HepG2 (cell line): ENCODE data around the gene PLXNA1. TPM values are rescaled to one million over a fixed set of nuclear protein-coding genes. Genes with fewer than 3 reads are reported as not detected.

Experiments used
- ADNP ChIP-seq: sonication (generic); formaldehyde crosslinking; IDR thresholded peaks from 2 replicates; pipeline ENCODE4 v1.4.0; 2020; ENCODE audit warnings: missing genetic modification reagents
- GABPA ChIP-seq, 2 experiments: IDR thresholded peaks; 2 replicates each; pipeline ENCODE4 v1.6.1; 2011 to 2016; ENCODE audit warnings: low read depth in 2 of 2, low read length in 1 of 2, missing biosample characterization in 1 of 2, missing genetic modification characterization in 1 of 2
- GZF1 ChIP-seq: sonication (generic); formaldehyde crosslinking; IDR thresholded peaks from 2 replicates; pipeline ENCODE4 v1.5.1; 2020; ENCODE audit warnings: mild to moderate bottlenecking, missing genetic modification reagents
- HDAC2 ChIP-seq: sonication (generic); formaldehyde crosslinking; IDR thresholded peaks from 2 replicates; pipeline ENCODE4 v1.4.0; 2020; ENCODE audit warnings: missing genetic modification reagents
- HMG20A ChIP-seq: IDR thresholded peaks from 2 replicates; pipeline ENCODE4 v1.6.1; 2016; ENCODE audit warnings: borderline replicate concordance
- HNRNPUL1 ChIP-seq: fragments of 200-400 bp; formaldehyde crosslinking; IDR thresholded peaks from 2 replicates; pipeline ENCODE4 v1.6.1; 2017; ENCODE audit warnings: low read depth, mild to moderate bottlenecking, low read length, moderate library complexity
- HOXA9 ChIP-seq: sonication (generic); formaldehyde crosslinking; IDR thresholded peaks from 2 replicates; pipeline ENCODE4 v1.8.1; 2022; ENCODE audit warnings: missing genetic modification reagents, mild to moderate bottlenecking, moderate library complexity, borderline replicate concordance
- MBD4 ChIP-seq: IDR thresholded peaks from 2 replicates; pipeline ENCODE4 v1.6.1; 2012; ENCODE audit warnings: low read length, inconsistent platforms, borderline replicate concordance
- MLLT10 ChIP-seq: sonication (generic); formaldehyde crosslinking; IDR thresholded peaks from 2 replicates; pipeline ENCODE4 v1.4.0; 2020; ENCODE audit warnings: missing genetic modification reagents
- RFXAP ChIP-seq: sonication (generic); formaldehyde crosslinking; IDR thresholded peaks from 2 replicates; pipeline ENCODE4 v1.4.0; 2020; ENCODE audit warnings: missing genetic modification reagents, borderline replicate concordance
- SP1 ChIP-seq, 2 experiments: fragments of 450-650 bp in 1 of 2; sonication (generic) in 1 of 2; formaldehyde crosslinking in 1 of 2; IDR thresholded peaks; 2 replicates each; pipeline versions ENCODE4 v1.4.0 to v1.6.1; 2016 to 2020; ENCODE audit warnings: missing genetic modification reagents in 1 of 2
- SP5 ChIP-seq: IDR thresholded peaks from 2 replicates; pipeline ENCODE4 v1.6.1; 2016; ENCODE audit warnings: low read depth, borderline replicate concordance
- SRF ChIP-seq: IDR thresholded peaks from 2 replicates; pipeline ENCODE4 v1.6.1; 2011; ENCODE audit warnings: mild to moderate bottlenecking, low read depth, low read length, moderate library complexity
- TMF1 ChIP-seq: sonication (generic); formaldehyde crosslinking; IDR thresholded peaks from 2 replicates; pipeline ENCODE4 v1.8.1; 2022; ENCODE audit warnings: low read depth, missing genetic modification reagents
- ZNF260 ChIP-seq: sonication (generic); formaldehyde crosslinking; IDR thresholded peaks from 2 replicates; pipeline ENCODE4 v1.4.0; 2020; ENCODE audit warnings: missing genetic modification reagents, low read depth, mild to moderate bottlenecking, borderline replicate concordance
- ZNF33A ChIP-seq: sonication (generic); formaldehyde crosslinking; IDR thresholded peaks from 2 replicates; pipeline ENCODE4 v1.5.1; 2020; ENCODE audit warnings: missing genetic modification reagents, mild to moderate bottlenecking, moderate library complexity, borderline replicate concordance
- ZNF598 ChIP-seq: sonication (generic); formaldehyde crosslinking; IDR thresholded peaks from 2 replicates; pipeline ENCODE4 v1.5.1; 2020; ENCODE audit warnings: mild to moderate bottlenecking, missing genetic modification reagents, borderline replicate concordance
- ZNF709 ChIP-seq: sonication (generic); formaldehyde crosslinking; IDR thresholded peaks from 2 replicates; pipeline ENCODE4 v1.5.0; 2020; ENCODE audit warnings: mild to moderate bottlenecking, missing genetic modification reagents
- polyA plus RNA-seq, 8 experiments: library from polyadenylated mRNA; depleted of rRNA in 3 of 8; stranded (reverse) in 7 of 8; unstranded in 1 of 8; fragments of >200 nt; fragmentation: Illumina TruSeq in 4 of 8; extraction: Trizol in 4 of 8; gene quantifications; 2 replicates each; pipeline versions ENCODE4 v1.2.1 to v1.2.3, GENCODE V29; 2011 to 2016; ENCODE audit warnings: low read depth in 4 of 8, missing spikeins in 1 of 8, mixed read lengths in 1 of 8; ENCODE audit not compliant: insufficient read depth in 1 of 8
- total RNA-seq, 5 experiments: library from RNA; depleted of rRNA; stranded (reverse); fragments of >200 nt; fragmentation: Illumina TruSeq; extraction: Trizol; gene quantifications; 2 replicates each; pipeline ENCODE4 v1.2.3, GENCODE V29; 2016; ENCODE audit warnings: low read depth in 1 of 5
- TF ChIP-seq, protein P1 (sequence below): sonication (generic); formaldehyde crosslinking; IDR thresholded peaks from 2 replicates; pipeline ENCODE4 v1.4.0; 2020; ENCODE audit warnings: missing genetic modification reagents
- TF ChIP-seq, protein P2 (sequence below), 2 experiments: sonication (generic) in 1 of 2; formaldehyde crosslinking in 1 of 2; IDR thresholded peaks; 2 replicates each; pipeline versions ENCODE4 v1.6.1 to v1.9.0; 2014 to 2022; ENCODE audit warnings: antibody characterized with exemption in 1 of 2, borderline replicate concordance in 1 of 2, inconsistent platforms in 1 of 2, low read depth in 1 of 2, missing genetic modification reagents in 1 of 2
- TF ChIP-seq, protein P3 (sequence below): sonication (generic); formaldehyde crosslinking; IDR thresholded peaks from 2 replicates; pipeline ENCODE4 v1.5.1; 2020; ENCODE audit warnings: mild to moderate bottlenecking, missing genetic modification reagents, moderate library complexity

Gene PLXNA1
- total and polyA plus RNA-seq, 2 of the 13 experiments (the other 11 are each of a cell fraction or from before 2014, with no cell fraction given): 16.6 to 18.2 TPM

DNA sequence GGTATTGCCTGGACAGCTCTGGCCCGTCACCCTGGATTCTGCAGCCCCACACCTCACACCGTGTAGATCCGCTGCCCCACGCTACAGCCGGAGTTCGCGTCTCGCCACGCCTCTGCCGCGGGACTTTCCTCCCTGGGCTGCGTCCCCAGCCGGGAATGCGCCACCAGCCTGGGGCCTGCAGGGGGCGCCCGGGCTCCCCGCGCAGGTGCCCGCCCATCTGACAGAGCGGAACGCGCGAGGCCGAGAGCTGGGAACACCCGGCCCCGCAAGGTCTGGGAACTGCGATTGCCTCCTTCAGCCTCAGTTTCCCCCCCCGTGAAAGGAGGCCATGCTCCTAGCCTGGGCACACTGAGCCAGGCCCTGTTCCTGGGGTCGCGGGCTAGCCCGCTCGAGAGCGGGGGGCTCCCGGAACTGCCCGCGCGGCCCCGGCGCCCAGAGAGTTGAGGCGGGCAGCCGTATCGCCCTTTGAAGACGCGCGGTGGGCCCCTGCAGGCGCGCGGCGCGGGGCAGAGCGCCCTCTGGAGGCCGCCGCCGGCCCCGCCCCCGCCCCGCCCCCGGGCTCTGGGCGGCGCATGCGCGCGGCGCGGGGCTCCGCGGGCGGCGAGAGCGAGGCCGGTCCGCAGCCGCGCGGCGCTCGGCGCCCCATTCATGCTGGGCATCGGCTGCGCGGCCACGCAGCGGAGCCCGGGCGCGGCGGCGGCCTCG lies at the start of gene PLXNA1 (continued):
- TF ChIP-seq ZNF709 (CRISPR knock-in tag) (peak; percentile 78; the same call in 1 of the 2 replicates), HNRNPUL1 (no peak), ADNP (CRISPR knock-in tag) (peak; percentile 94), MLLT10 (no peak), HOXA9 (CRISPR knock-in tag) (no peak), MBD4 (no peak), SP1 (IDR thresholded peaks at IDR 0.05) (no peak), SP1 (CRISPR knock-in tag; IDR thresholded peaks at IDR 0.05) (peak; percentile 45; the same call in 1 of the 2 replicates), ZNF598 (CRISPR knock-in tag) (no peak), ZNF260 (CRISPR knock-in tag) (no peak), TMF1 (CRISPR knock-in tag) (no peak), SP5 (CRISPR knock-in tag) (no peak), HMG20A (no peak), GZF1 (CRISPR knock-in tag) (no peak), HDAC2 (CRISPR knock-in tag) (peak; percentile 72), SRF (no peak), ZNF33A (CRISPR knock-in tag) (no peak), GABPA (IDR thresholded peaks at IDR 0.05; ENCODE audit: low read depth, low read length) (no peak), GABPA (CRISPR knock-in tag; IDR thresholded peaks at IDR 0.05; ENCODE audit: low read depth) (no peak), RFXAP (no peak)
- TF ChIP-seq, protein P1, sequence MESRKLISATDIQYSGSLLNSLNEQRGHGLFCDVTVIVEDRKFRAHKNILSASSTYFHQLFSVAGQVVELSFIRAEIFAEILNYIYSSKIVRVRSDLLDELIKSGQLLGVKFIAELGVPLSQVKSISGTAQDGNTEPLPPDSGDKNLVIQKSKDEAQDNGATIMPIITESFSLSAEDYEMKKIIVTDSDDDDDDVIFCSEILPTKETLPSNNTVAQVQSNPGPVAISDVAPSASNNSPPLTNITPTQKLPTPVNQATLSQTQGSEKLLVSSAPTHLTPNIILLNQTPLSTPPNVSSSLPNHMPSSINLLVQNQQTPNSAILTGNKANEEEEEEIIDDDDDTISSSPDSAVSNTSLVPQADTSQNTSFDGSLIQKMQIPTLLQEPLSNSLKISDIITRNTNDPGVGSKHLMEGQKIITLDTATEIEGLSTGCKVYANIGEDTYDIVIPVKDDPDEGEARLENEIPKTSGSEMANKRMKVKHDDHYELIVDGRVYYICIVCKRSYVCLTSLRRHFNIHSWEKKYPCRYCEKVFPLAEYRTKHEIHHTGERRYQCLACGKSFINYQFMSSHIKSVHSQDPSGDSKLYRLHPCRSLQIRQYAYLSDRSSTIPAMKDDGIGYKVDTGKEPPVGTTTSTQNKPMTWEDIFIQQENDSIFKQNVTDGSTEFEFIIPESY (CRISPR knock-in tag): no peak; the same call in 1 of the 2 replicates
- TF ChIP-seq, protein P2, sequence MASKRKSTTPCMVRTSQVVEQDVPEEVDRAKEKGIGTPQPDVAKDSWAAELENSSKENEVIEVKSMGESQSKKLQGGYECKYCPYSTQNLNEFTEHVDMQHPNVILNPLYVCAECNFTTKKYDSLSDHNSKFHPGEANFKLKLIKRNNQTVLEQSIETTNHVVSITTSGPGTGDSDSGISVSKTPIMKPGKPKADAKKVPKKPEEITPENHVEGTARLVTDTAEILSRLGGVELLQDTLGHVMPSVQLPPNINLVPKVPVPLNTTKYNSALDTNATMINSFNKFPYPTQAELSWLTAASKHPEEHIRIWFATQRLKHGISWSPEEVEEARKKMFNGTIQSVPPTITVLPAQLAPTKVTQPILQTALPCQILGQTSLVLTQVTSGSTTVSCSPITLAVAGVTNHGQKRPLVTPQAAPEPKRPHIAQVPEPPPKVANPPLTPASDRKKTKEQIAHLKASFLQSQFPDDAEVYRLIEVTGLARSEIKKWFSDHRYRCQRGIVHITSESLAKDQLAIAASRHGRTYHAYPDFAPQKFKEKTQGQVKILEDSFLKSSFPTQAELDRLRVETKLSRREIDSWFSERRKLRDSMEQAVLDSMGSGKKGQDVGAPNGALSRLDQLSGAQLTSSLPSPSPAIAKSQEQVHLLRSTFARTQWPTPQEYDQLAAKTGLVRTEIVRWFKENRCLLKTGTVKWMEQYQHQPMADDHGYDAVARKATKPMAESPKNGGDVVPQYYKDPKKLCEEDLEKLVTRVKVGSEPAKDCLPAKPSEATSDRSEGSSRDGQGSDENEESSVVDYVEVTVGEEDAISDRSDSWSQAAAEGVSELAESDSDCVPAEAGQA (IDR thresholded peaks at IDR 0.05; ENCODE audit: low read depth): no peak
- TF ChIP-seq, protein P2 (CRISPR knock-in tag; IDR thresholded peaks at IDR 0.05; ENCODE audit: borderline replicate concordance): no peak
- TF ChIP-seq, protein P3, sequence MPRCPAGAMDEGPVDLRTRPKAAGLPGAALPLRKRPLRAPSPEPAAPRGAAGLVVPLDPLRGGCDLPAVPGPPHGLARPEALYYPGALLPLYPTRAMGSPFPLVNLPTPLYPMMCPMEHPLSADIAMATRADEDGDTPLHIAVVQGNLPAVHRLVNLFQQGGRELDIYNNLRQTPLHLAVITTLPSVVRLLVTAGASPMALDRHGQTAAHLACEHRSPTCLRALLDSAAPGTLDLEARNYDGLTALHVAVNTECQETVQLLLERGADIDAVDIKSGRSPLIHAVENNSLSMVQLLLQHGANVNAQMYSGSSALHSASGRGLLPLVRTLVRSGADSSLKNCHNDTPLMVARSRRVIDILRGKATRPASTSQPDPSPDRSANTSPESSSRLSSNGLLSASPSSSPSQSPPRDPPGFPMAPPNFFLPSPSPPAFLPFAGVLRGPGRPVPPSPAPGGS (CRISPR knock-in tag): no peak
